ENCODE measurements around the gene PPP6R2.
A peak's percentile ranks its signal among the peaks of the same experiment; 100 is the strongest.

The PPP6R2 gene

DNA sequence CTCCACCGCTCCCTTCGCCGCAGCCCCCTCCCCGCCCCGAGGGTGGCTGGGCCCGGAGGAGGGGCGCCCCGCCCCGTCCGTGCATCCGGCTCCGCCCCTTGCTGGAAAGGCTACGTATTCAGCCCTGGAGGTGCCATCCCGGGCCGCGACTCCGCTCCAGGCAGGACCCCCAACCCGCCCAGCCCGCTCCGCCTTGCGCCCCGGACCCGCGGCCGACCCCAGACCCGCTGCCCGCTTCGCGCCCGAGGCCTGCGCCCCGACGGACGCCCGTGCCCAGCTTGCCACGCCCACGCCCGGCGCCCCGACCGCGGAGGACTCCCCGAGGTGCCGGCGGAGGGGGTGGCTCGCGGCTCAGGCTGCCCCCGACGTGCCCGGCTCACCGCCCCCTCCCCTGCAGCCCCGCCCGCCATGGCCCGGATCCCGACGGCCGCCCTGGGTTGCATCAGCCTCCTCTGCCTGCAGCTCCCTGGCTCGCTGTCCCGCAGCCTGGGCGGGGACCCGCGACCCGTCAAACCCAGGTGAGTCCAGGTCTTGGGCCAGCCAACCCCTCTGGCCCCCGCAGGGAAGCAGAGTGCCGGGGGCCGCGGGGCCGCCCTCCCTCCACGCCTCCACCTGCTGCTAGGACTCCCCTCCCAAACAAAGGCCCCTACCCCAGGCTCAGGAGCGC, 138.4 kb downstream of the PPP6R2 start, which contains the start of gene ADM2:
Gene ADM2 (plus strand): TSS at position 104 of the 667 bp plus-strand sequence. CDS start 305 bp downstream, at position 409.
- TF ChIP-seq, protein P1, sequence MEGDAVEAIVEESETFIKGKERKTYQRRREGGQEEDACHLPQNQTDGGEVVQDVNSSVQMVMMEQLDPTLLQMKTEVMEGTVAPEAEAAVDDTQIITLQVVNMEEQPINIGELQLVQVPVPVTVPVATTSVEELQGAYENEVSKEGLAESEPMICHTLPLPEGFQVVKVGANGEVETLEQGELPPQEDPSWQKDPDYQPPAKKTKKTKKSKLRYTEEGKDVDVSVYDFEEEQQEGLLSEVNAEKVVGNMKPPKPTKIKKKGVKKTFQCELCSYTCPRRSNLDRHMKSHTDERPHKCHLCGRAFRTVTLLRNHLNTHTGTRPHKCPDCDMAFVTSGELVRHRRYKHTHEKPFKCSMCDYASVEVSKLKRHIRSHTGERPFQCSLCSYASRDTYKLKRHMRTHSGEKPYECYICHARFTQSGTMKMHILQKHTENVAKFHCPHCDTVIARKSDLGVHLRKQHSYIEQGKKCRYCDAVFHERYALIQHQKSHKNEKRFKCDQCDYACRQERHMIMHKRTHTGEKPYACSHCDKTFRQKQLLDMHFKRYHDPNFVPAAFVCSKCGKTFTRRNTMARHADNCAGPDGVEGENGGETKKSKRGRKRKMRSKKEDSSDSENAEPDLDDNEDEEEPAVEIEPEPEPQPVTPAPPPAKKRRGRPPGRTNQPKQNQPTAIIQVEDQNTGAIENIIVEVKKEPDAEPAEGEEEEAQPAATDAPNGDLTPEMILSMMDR (IDR thresholded peaks at IDR 0.05; ENCODE audit: insufficient read depth, low read depth, low read length, missing control alignments), result no peak
- H3K4me3 ChIP-seq (ENCODE audit: low read length), result peak within 1 kb of the TSS; percentile 48
- DNase-seq (ENCODE audit: low read depth), result no peak

GRCh38 chr22:50482107-50483074, 139.3 kb downstream of the PPP6R2 start:
- no peak for DNase-seq (ENCODE audit: low read depth)
- TF ChIP-seq, protein P1 (IDR thresholded peaks at IDR 0.05; ENCODE audit: insufficient read depth, low read depth, low read length, missing control alignments), result no peak

DNA sequence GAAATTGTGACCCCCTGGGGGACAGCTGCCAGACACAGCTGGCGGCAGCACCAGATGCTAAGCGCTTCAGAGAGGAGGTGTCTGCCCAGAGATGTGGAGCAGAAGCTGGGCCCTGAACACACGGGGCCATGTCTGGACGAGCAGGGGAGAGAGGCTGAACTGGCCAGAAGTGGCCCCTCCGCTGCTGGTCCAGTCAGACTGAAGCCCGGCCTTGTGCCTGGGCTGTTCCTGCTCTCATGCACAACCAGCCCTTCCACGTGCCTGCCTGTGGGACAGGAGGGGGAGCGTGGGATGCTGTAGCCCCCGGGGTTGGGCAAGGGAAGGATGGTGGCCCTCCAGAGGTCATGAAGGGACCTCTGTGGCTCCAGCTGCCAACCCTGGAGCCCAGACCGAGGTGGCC, 140.0 kb downstream of the PPP6R2 start:
- no peak overlapping the region for H3K4me3 ChIP-seq (ENCODE audit: low read length)
- TF ChIP-seq, protein P1 (IDR thresholded peaks at IDR 0.05; ENCODE audit: insufficient read depth, low read depth, low read length, missing control alignments), result no peak
- DNase-seq (ENCODE audit: low read depth), result no peak

More at GRCh38 chr22:50482107-50483074, 139.3 kb downstream of the PPP6R2 start:
- peak overlapping the region; percentile 48 for H3K4me3 ChIP-seq (ENCODE audit: low read length)

- H3K4me3 ChIP-seq (ENCODE audit: low read length), result no peak overlapping the region
- TF ChIP-seq, protein P1 (IDR thresholded peaks at IDR 0.05; ENCODE audit: insufficient read depth, low read depth, low read length, missing control alignments), result no peak
- DNase-seq (ENCODE audit: low read depth), result no peak
These were observed 140.4 kb downstream of the PPP6R2 start for GRCh38 chr22:50483556-50483955.

DNA sequence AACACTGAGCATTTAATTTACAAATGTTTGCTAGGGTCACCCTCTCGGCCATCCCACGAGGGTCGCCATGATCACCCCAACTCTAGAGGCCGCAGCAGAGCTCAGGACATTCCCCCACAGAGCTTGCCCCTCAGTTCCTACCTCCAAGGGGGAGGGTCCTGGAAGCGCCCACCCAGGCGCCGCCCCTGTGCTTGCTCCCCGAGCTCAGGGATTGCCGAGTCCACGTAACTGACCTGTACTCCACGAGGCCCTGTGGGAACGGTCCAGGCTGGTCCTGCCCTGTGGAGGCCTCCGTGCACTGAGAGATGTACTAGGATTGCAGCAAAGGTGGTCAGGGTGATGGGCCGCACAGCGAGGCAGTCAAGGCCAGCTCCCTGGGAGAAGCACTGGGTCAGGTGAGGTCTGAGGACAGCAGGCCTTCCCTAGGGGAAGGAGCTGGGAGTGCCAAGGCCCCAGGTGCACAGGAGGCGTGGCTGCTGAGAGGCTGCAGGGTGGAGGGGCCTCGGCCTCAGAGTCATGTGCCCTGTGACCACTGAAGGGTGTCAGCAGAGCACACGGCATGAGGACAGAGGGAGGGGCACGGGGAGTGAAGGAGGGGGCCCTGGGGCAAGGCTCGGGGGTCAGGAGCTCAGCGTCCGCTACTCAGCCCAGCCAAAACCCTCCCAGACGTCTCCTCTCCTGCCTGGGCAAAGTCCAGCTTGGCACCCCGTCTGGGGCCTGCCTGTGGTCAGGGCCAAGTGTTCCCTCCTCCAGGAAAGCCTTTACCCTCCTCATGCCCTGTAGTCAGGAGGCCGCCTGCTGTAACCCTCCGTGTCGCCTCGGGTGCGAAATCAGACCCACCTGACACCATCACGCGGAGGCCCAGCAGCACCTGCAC, 141.1 kb downstream of the PPP6R2 start:
- no peak overlapping the region for H3K4me3 ChIP-seq (ENCODE audit: low read length)
- no peak for DNase-seq (ENCODE audit: low read depth)
- TF ChIP-seq, protein P1 (IDR thresholded peaks at IDR 0.05; ENCODE audit: insufficient read depth, low read depth, low read length, missing control alignments), result no peak

Measured in epithelial cell of esophagus (primary cell).